H1 (cell line): ENCODE measurements around the gene DCLK1.

Source experiments
- BACH1 ChIP-seq: IDR thresholded peaks from 2 replicates; pipeline ENCODE4 v1.6.1; 2012; ENCODE audit warnings: low read length, improper control_type of control experiment
- CBX5 ChIP-seq: fragments of 300-800, 300-1000 bp; sonication (generic); IDR thresholded peaks from 2 replicates; pipeline ENCODE4 v1.7.1; 2016; ENCODE audit warnings: antibody characterized with exemption, low read length, low read depth
- CHD1 ChIP-seq: IDR thresholded peaks from 2 replicates; pipeline ENCODE4 v1.6.1; 2012; ENCODE audit warnings: low read depth, low read length, improper control_type of control experiment
- CTCF ChIP-seq, 3 experiments: IDR thresholded peaks; 1 replicate in 2 of 3; 2 replicates in 1 of 3; pipeline versions ENCODE4 v1.5.1 to v1.6.1; 2011; ENCODE audit warnings: low read length in 3 of 3, mild to moderate bottlenecking in 3 of 3, inconsistent platforms in 2 of 3, low read depth in 1 of 3, moderate library complexity in 1 of 3; ENCODE audit not compliant: insufficient read depth in 1 of 3; ENCODE audit errors: control extremely low read depth in 1 of 3
- EGR1 ChIP-seq: IDR thresholded peaks from 2 replicates; pipeline ENCODE4 v1.6.1; 2011; ENCODE audit warnings: low read depth, low read length, borderline replicate concordance
- EZH2 ChIP-seq: fragments of 200-600 bp; sonication (generic); IDR thresholded peaks from 2 replicates; pipeline ENCODE4 v1.7.1; 2012; ENCODE audit warnings: low read depth, mild to moderate bottlenecking, moderate library complexity, low read length, inconsistent platforms; ENCODE audit not compliant: severe bottlenecking
- GABPA ChIP-seq: IDR thresholded peaks from 2 replicates; pipeline ENCODE4 v1.6.1; 2011; ENCODE audit warnings: mild to moderate bottlenecking, low read length, moderate library complexity, borderline replicate concordance; ENCODE audit not compliant: insufficient read depth
- JUND ChIP-seq: IDR thresholded peaks from 2 replicates; pipeline ENCODE4 v1.6.1; 2011; ENCODE audit warnings: mild to moderate bottlenecking, improper control_type of control experiment, low read length
- MAFK ChIP-seq: IDR thresholded peaks from 2 replicates; pipeline ENCODE4 v1.6.1; 2012; ENCODE audit warnings: low read depth, mild to moderate bottlenecking, improper control_type of control experiment, low read length
- POLR2A ChIP-seq, 2 experiments: IDR thresholded peaks; 1 replicate in 1 of 2; 2 replicates in 1 of 2; pipeline ENCODE4 v1.6.1; 2011; ENCODE audit warnings: low read depth in 2 of 2, low read length in 2 of 2, mild to moderate bottlenecking in 2 of 2; ENCODE audit errors: control extremely low read depth in 1 of 2
- RAD21 ChIP-seq, 2 experiments: IDR thresholded peaks in 1 of 2; conservative IDR thresholded peaks in 1 of 2; 2 replicates each; pipeline ENCODE4 v1.6.1; 2011; ENCODE audit warnings: low read depth in 2 of 2, low read length in 2 of 2, improper control_type of control experiment in 1 of 2, inconsistent platforms in 1 of 2, mild to moderate bottlenecking in 1 of 2, moderate library complexity in 1 of 2

- TF ChIP-seq CTCF (IDR thresholded peaks at IDR 0.05; ENCODE audit: control extremely low read depth in 1 of 3, insufficient read depth in 1 of 3, low read depth in 1 of 3, low read length in 3 of 3) = no peak
- no peak for TF ChIP-seq EZH2
- no peak for TF ChIP-seq CHD1
- no peak for TF ChIP-seq RAD21 (IDR thresholded peaks at IDR 0.05 in 1 of 2, conservative IDR thresholded peaks at IDR 0.05 in 1 of 2; ENCODE audit: low read depth in 2 of 2, low read length in 2 of 2)
- TF ChIP-seq EGR1 = no peak
- no peak for TF ChIP-seq GABPA
- no peak for TF ChIP-seq BACH1
- TF ChIP-seq MAFK = no peak
- TF ChIP-seq POLR2A (IDR thresholded peaks at IDR 0.05; ENCODE audit: control extremely low read depth in 1 of 2, low read depth in 2 of 2, low read length in 2 of 2) = no peak
- no peak for TF ChIP-seq JUND
- no peak for TF ChIP-seq CBX5
These were observed 134.8 kb downstream of the DCLK1 start for GRCh38 chr13:35996360-35996759.
